ENCODE results near the gene MEIOSIN. TPM values are rescaled to one million over a fixed set of nuclear protein-coding genes. Genes with fewer than 3 reads are reported as not detected.

MEIOSIN gene
- total RNA-seq, 1 experiment from 2014 or later, result not detected

DNA sequence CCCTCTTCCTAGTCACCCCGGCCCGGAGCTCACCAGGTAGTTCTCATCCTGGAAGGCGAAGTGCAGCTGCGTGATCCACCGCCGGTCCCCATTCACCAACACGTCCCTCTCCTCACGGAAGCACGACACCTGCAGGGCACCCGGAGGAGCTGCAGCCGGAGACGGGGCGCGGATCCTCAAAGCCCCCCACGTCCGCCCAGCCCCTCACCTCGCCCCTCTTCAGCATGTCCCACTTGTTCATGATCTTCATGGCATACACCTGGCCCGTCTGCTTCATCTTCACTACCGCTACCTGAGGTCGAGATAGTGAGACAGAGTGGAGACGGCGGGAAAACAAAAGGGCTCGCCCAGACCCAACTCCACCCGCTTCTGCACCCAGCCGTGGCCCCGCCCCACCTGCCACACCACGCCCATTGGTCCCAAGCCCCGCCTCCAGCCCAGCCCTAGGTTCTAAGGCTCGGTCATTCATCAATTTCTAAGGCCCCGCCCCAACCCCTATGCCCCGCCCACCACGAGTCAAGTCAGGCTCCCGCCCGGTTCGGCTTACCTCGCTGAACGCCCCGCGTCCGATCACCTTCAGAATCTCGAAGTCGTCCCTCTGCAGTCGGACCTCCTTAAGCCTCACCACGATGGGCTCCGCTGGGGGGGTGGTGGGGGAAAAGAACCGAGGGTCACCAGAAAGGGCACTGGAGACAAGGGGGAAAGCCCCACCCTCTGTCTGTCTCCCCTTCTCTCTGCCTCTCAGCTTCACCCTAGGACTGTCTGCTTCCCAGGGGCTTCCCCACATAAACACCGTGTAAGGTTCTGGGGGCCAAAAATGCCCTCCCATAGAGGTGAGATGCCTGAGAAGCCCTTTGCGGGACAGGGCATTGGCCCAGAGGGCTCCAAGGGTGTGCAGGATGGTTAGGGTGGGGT lies 46.2 kb downstream of the MEIOSIN start:
- no peaks in the 10 kb centered on the region for H3K27me3 Mint-ChIP-seq (ENCODE audit: unreplicated experiment)
- TF ChIP-seq CTCF (IDR thresholded peaks at IDR 0.05; ENCODE audit: unreplicated experiment), result no peak
- BruUV-seq (replicated peaks), result no TSS peak
- H3K4me1 Mint-ChIP-seq (ENCODE audit: low read depth, unreplicated experiment), result peaks cover 17% of the 10 kb centered on the region
- no peaks in the 10 kb centered on the region for H3K9me3 Mint-ChIP-seq (ENCODE audit: low read depth, unreplicated experiment)
- peak; percentile 41 for DNase-seq
- H3K4me3 Mint-ChIP-seq (ENCODE audit: low read depth, unreplicated experiment), result no peak overlapping the region
- intact Hi-C loops (cut with micrococcal nuclease; ENCODE audit: unreplicated experiment), result no loop called here
- peaks cover 63% of the 10 kb centered on the region for H3K36me3 Mint-ChIP-seq (ENCODE audit: insufficient read depth, unreplicated experiment)
- peak overlapping the region; percentile 18 for H3K27ac Mint-ChIP-seq (ENCODE audit: unreplicated experiment)
- CTCF ChIA-PET, result interaction anchor here (0.7 kb wide), 1 partner anchor 13 kb away, joined by 4 read pairs; the partner anchor contains the start of gene DMWD

DNA sequence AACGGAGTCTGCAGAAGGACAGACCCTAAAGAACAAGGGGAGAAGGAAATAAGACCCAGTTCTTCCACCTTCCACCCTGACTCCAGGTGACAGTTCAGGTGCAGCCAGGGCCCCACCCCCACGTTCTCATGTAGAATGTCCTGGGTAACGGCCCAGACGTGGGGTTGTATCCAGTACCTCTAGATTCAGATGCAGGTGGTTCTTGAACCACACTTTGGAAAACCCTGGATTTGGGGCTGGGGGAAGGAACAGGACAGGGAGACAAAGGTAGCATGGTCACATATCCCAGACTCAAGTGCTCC lies 46.9 kb downstream of the MEIOSIN start:
- Mint-ChIP-seq H3K9me3 (ENCODE audit: low read depth, unreplicated experiment) (no peaks in the 10 kb centered on the region), H3K4me3 (ENCODE audit: low read depth, unreplicated experiment) (no peak overlapping the region), H3K4me1 (ENCODE audit: low read depth, unreplicated experiment) (peaks cover 17% of the 10 kb centered on the region)

GRCh38 chr19:45780448-45781213 lies 47.4 kb downstream of the MEIOSIN start:
- CTCF ChIA-PET, result interaction anchor here (0.6 to 3.4 kb wide), 3 partner anchors 8 to 224 kb away, joined by 3 to 17 read pairs (median 8); partner anchors contain the start of gene SIX5
- peaks cover 17% of the 10 kb centered on the region for H3K4me1 Mint-ChIP-seq (ENCODE audit: low read depth, unreplicated experiment)
- H3K4me3 Mint-ChIP-seq (ENCODE audit: low read depth, unreplicated experiment), result no peak overlapping the region
- TF ChIP-seq CTCF (IDR thresholded peaks at IDR 0.05; ENCODE audit: unreplicated experiment), result no peak
- H3K9me3 Mint-ChIP-seq (ENCODE audit: low read depth, unreplicated experiment), result no peaks in the 10 kb centered on the region
- H3K36me3 Mint-ChIP-seq (ENCODE audit: insufficient read depth, unreplicated experiment), result peaks cover 62% of the 10 kb centered on the region
- intact Hi-C loops (cut with micrococcal nuclease; ENCODE audit: unreplicated experiment), result no loop called here
- peak overlapping the region; percentile 12 for H3K27ac Mint-ChIP-seq (ENCODE audit: unreplicated experiment)
- DNase-seq, result no peak
- no peaks in the 10 kb centered on the region for H3K27me3 Mint-ChIP-seq (ENCODE audit: unreplicated experiment)
- no TSS peak for BruUV-seq (replicated peaks)

More for the DNA sequence above, 46.9 kb downstream of the MEIOSIN start:
- H3K27ac Mint-ChIP-seq (ENCODE audit: unreplicated experiment), result peak overlapping the region; percentile 18
- peaks cover 58% of the 10 kb centered on the region for H3K36me3 Mint-ChIP-seq (ENCODE audit: insufficient read depth, unreplicated experiment)
- intact Hi-C loops (cut with micrococcal nuclease; ENCODE audit: unreplicated experiment), result no loop called here
- no peak for DNase-seq
- BruUV-seq (replicated peaks), result no TSS peak
- no peak for TF ChIP-seq CTCF (IDR thresholded peaks at IDR 0.05; ENCODE audit: unreplicated experiment)
- CTCF ChIA-PET, result no interaction called here
- no peaks in the 10 kb centered on the region for H3K27me3 Mint-ChIP-seq (ENCODE audit: unreplicated experiment)

GRCh38 chr19:45781214-45782161 lies 48.2 kb downstream of the MEIOSIN start:
- H3K36me3 Mint-ChIP-seq (ENCODE audit: insufficient read depth, unreplicated experiment), result peaks cover 69% of the 10 kb centered on the region
- H3K4me3 Mint-ChIP-seq (ENCODE audit: low read depth, unreplicated experiment), result no peak overlapping the region
- CTCF ChIA-PET, result interaction anchor here (0.6 to 3.4 kb wide), 4 partner anchors 9 to 225 kb away, joined by 3 to 17 read pairs (median 10); partner anchors contain the start of gene SIX5
- no peaks in the 10 kb centered on the region for H3K9me3 Mint-ChIP-seq (ENCODE audit: low read depth, unreplicated experiment)
- H3K27me3 Mint-ChIP-seq (ENCODE audit: unreplicated experiment), result no peaks in the 10 kb centered on the region
- intact Hi-C loops (cut with micrococcal nuclease; ENCODE audit: unreplicated experiment), result no loop called here
- no TSS peak for BruUV-seq (replicated peaks)
- peak; percentile 78 for DNase-seq
- no peak for TF ChIP-seq CTCF (IDR thresholded peaks at IDR 0.05; ENCODE audit: unreplicated experiment)
- peaks cover 17% of the 10 kb centered on the region for H3K4me1 Mint-ChIP-seq (ENCODE audit: low read depth, unreplicated experiment)
- peak overlapping the region; percentile 12 for H3K27ac Mint-ChIP-seq (ENCODE audit: unreplicated experiment)
